HG03432 (cell line): ENCODE data around the gene KCNG4.
"Not testable (repeated sequence)": the region's sequence is repeated elsewhere in the genome, so short reads cannot be mapped to it uniquely, and the experiment has no call there.

Experiments used
- ATAC-seq: cut with Tn5 transposase; IDR thresholded peaks from one replicate; pipeline ENCODE4 v1.9.1; 2021; ENCODE audit warnings: mild to moderate bottlenecking, moderate library complexity; ENCODE audit not compliant: unreplicated experiment

KCNG4 gene

GRCh38 chr16:84236671-84237070 is 3.1 kb downstream of the KCNG4 start:
- no peak for ATAC-seq

GRCh38 chr16:84234321-84235241 is 5.2 kb downstream of the KCNG4 start:
- ATAC-seq = no peak

- no peak for ATAC-seq
Observed at GRCh38 chr16:84233748-84234147, 6.1 kb downstream of the KCNG4 start.

- no peak for ATAC-seq
Observed at GRCh38 chr16:84232969-84233368, 6.8 kb downstream of the KCNG4 start.

GRCh38 chr16:84232060-84232459 is 7.8 kb downstream of the KCNG4 start:
- ATAC-seq = no peak

- no peak for ATAC-seq
Observed at GRCh38 chr16:84229471-84229870, 10.3 kb downstream of the KCNG4 start.

GRCh38 chr16:84228256-84228838 is 11.5 kb downstream of the KCNG4 start:
- no peak for ATAC-seq

GRCh38 chr16:84227548-84227947 is 12.3 kb downstream of the KCNG4 start:
- no peak for ATAC-seq

GRCh38 chr16:84226026-84226425 is 13.8 kb downstream of the KCNG4 start:
- no peak for ATAC-seq

- no peak for ATAC-seq
Observed at GRCh38 chr16:84225571-84225970, 14.2 kb downstream of the KCNG4 start.

- no peak for ATAC-seq
Observed at GRCh38 chr16:84225126-84225525, 14.7 kb downstream of the KCNG4 start.

GRCh38 chr16:84224554-84224953 is 15.3 kb downstream of the KCNG4 start:
- no peak for ATAC-seq

GRCh38 chr16:84223456-84223855 is 16.4 kb downstream of the KCNG4 start:
- no peak for ATAC-seq

- no peak for ATAC-seq
Observed at GRCh38 chr16:84220851-84221250, 19.0 kb downstream of the KCNG4 start.

- no peak for ATAC-seq
Observed at GRCh38 chr16:84218956-84219355, 20.9 kb downstream of the KCNG4 start.

- no peak for ATAC-seq
Observed at GRCh38 chr16:84218176-84218823, 21.5 kb downstream of the KCNG4 start.

GRCh38 chr16:84216144-84216543 is 23.7 kb downstream of the KCNG4 start:
- ATAC-seq = not testable (repeated sequence)

GRCh38 chr16:84215531-84215930 is 24.3 kb downstream of the KCNG4 start:
- ATAC-seq = no peak

- no peak for ATAC-seq
Observed at GRCh38 chr16:84214451-84215066, 25.3 kb downstream of the KCNG4 start.

- ATAC-seq = no peak
Observed at GRCh38 chr16:84212631-84213030, 27.2 kb downstream of the KCNG4 start.

GRCh38 chr16:84212154-84212553 is 27.7 kb downstream of the KCNG4 start:
- ATAC-seq = no peak
